NCI-H2196 (cell line): ENCODE data around the gene RBMXL2.

ENCODE experiments used
- DNase-seq: peaks from one replicate; lab custom pipeline; 2025; ENCODE audit not compliant: unreplicated experiment; lab: John Stamatoyannopoulos, UW

RBMXL2 gene

GRCh38 chr11:7088921-7089320, at the start of gene RBMXL2:
TSS of gene RBMXL2 (plus strand) at chr11:7088998. CDS start at chr11:7089121, 123 bp downstream.
- DNase-seq: no peak

GRCh38 chr11:7046474-7047175, 42.2 kb upstream of the RBMXL2 start:
- no peak for DNase-seq

- DNase-seq: no peak
Measured at GRCh38 chr11:7050191-7050590, 38.6 kb upstream of the RBMXL2 start.

GRCh38 chr11:7056828-7057513, 31.8 kb upstream of the RBMXL2 start:
- DNase-seq: no peak

- no peak for DNase-seq
Measured at GRCh38 chr11:7057641-7058040, 31.2 kb upstream of the RBMXL2 start.

GRCh38 chr11:7060868-7061267, 27.9 kb upstream of the RBMXL2 start:
- no peak for DNase-seq

GRCh38 chr11:7062534-7062933, 26.3 kb upstream of the RBMXL2 start:
- DNase-seq: no peak

GRCh38 chr11:7072401-7073028, 16.3 kb upstream of the RBMXL2 start:
- no peak for DNase-seq

- no peak for DNase-seq
Measured at GRCh38 chr11:7077101-7077500, 11.7 kb upstream of the RBMXL2 start.

GRCh38 chr11:7079545-7080135, 9.2 kb upstream of the RBMXL2 start:
- no peak for DNase-seq

- DNase-seq: no peak
Measured at GRCh38 chr11:7080900-7081299, 7.9 kb upstream of the RBMXL2 start.

- DNase-seq: no peak
Measured at GRCh38 chr11:7081441-7081840, 7.4 kb upstream of the RBMXL2 start.

GRCh38 chr11:7089328-7090251, 792 bp downstream of the RBMXL2 start:
- no peak for DNase-seq

- DNase-seq: peak; percentile 59
Measured at GRCh38 chr11:7098235-7098832, 9.5 kb downstream of the RBMXL2 start.

GRCh38 chr11:7115780-7116179, 27.0 kb downstream of the RBMXL2 start:
- DNase-seq: no peak

- no peak for DNase-seq
Measured at GRCh38 chr11:7116370-7116769, 27.6 kb downstream of the RBMXL2 start.

- no peak for DNase-seq
Measured at GRCh38 chr11:7138051-7138450, 49.3 kb downstream of the RBMXL2 start.
